ENCODE measurements around the gene TNPO3.

TNPO3 gene

DNA sequence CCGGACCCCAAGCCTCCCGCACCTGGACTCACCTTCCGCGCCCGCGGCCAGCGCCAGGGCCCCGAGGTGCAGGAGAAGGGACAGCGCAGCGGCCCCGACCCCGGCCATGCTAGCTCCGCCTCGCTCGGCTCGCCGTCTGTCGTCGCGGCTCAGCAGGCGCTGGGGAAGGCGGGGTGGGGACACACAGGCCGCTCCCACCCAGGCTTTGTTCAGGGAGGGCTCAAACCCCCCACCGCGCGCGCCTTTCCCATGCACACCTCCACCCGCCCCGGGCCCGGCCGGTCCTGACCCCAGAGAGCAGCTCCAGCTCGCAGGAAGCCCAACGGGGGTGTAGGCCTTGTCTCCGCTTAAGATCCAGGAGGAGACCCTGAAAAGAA, 144.4 kb downstream of the TNPO3 start, which contains the start of gene KCP:
KCP (minus strand) TSS at position 141 of the 377 bp plus-strand sequence; CDS start at position 108, 33 bp downstream.
- peak within 1 kb of the TSS; percentile 40 for H3K4me2 ChIP-seq (ENCODE audit: low read length)
- H4K20me1 ChIP-seq (ENCODE audit: insufficient read depth, low read length), result no peaks in the 10 kb centered on the region
- TF ChIP-seq EZH2phosphoT487 (IDR thresholded peaks at IDR 0.05; ENCODE audit: low read depth), result no peak
- TF ChIP-seq, protein P1, sequence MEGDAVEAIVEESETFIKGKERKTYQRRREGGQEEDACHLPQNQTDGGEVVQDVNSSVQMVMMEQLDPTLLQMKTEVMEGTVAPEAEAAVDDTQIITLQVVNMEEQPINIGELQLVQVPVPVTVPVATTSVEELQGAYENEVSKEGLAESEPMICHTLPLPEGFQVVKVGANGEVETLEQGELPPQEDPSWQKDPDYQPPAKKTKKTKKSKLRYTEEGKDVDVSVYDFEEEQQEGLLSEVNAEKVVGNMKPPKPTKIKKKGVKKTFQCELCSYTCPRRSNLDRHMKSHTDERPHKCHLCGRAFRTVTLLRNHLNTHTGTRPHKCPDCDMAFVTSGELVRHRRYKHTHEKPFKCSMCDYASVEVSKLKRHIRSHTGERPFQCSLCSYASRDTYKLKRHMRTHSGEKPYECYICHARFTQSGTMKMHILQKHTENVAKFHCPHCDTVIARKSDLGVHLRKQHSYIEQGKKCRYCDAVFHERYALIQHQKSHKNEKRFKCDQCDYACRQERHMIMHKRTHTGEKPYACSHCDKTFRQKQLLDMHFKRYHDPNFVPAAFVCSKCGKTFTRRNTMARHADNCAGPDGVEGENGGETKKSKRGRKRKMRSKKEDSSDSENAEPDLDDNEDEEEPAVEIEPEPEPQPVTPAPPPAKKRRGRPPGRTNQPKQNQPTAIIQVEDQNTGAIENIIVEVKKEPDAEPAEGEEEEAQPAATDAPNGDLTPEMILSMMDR (IDR thresholded peaks at IDR 0.05; ENCODE audit: low read depth, low read length), result no peak
- H2AFZ ChIP-seq (ENCODE audit: low read depth, low read length), result peak within 1 kb of the TSS; percentile 58; the same call in 1 of the 2 replicates
- H3K27me3 ChIP-seq (ENCODE audit: low read depth, low read length), result no peaks in the 10 kb centered on the region
- no peaks in the 10 kb centered on the region for H3K36me3 ChIP-seq (replicated peaks; ENCODE audit: low read depth, low read length)
- H3K79me2 ChIP-seq (ENCODE audit: low read length), result no peaks in the 10 kb centered on the region
- H3K9me3 ChIP-seq (ENCODE audit: insufficient read depth, low read length), result no peaks in the 10 kb centered on the region
- H3K4me3 ChIP-seq (ENCODE audit: low read length), result no peak within 1 kb of the TSS
- H3K4me1 ChIP-seq (ENCODE audit: low read length), result peaks cover 50% of the 10 kb centered on the region
- H3K27ac ChIP-seq (ENCODE audit: low read length), result peak within 1 kb of the TSS; percentile 61
- peak within 1 kb of the TSS; percentile 34; the same call in 1 of the 2 replicates for H3K9ac ChIP-seq (ENCODE audit: low read length)

DNA sequence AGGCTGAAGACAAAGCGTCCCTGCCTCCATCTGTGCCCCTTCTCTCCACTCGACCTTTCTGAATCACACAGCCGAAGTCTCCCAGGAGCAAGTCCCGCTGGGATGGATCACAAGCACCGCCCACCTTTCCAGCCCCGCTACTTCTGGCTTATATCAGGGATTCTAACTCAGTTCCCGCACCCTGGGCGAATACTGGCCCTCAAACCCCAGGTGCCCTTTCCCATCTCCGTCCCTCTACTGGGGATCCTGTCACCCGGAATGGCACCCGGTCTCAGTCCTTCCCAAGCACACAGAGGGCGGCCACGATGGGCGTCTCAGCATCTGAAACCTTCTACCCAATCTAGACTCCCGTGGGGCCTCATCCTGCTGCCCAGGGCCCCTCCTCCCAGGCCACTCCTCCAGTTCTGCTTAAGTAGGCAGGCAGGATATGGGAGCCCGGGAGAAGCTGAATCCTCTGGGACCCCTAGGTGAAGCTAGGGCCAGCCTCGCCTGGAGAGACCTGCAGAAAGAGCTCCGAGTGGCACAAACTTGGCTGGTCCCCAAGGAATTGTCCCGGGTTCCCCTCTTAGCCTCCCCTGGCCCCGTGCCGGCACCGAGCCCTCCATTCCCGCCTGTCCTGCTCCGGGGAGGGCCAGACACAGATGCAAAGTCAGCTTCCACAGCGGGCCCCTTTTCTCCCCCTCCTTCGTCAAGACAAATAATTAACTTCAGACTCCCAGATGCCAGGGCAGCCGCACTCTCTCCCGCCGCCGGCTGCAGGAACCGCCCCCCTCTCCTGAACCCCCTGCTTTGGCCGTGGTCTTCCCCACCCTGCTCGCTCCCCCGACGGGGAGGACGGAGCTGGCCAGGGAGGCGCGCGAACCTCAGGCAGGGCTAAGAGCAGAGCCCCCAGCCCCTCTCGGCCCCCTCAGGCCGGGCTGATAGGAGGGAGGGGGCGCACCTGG, 145.0 kb downstream of the TNPO3 start:
- TF ChIP-seq, protein P1 (IDR thresholded peaks at IDR 0.05; ENCODE audit: low read depth, low read length), result no peak
- TF ChIP-seq EZH2phosphoT487 (IDR thresholded peaks at IDR 0.05; ENCODE audit: low read depth), result no peak
- Histone ChIP-seq H3K4me2 (ENCODE audit: low read length) (no peak overlapping the region), H4K20me1 (ENCODE audit: insufficient read depth, low read length) (no peaks in the 10 kb centered on the region), H3K9me3 (ENCODE audit: insufficient read depth, low read length) (no peaks in the 10 kb centered on the region), H3K36me3 (replicated peaks; ENCODE audit: low read depth, low read length) (no peaks in the 10 kb centered on the region), H3K9ac (ENCODE audit: low read length) (no peak overlapping the region), H3K27me3 (ENCODE audit: low read depth, low read length) (no peaks in the 10 kb centered on the region), H3K4me3 (ENCODE audit: low read length) (no peak overlapping the region), H3K27ac (ENCODE audit: low read length) (no peak overlapping the region), H2AFZ (ENCODE audit: low read depth, low read length) (no peak overlapping the region), H3K79me2 (ENCODE audit: low read length) (no peaks in the 10 kb centered on the region), H3K4me1 (ENCODE audit: low read length) (peaks cover 49% of the 10 kb centered on the region)

DNA sequence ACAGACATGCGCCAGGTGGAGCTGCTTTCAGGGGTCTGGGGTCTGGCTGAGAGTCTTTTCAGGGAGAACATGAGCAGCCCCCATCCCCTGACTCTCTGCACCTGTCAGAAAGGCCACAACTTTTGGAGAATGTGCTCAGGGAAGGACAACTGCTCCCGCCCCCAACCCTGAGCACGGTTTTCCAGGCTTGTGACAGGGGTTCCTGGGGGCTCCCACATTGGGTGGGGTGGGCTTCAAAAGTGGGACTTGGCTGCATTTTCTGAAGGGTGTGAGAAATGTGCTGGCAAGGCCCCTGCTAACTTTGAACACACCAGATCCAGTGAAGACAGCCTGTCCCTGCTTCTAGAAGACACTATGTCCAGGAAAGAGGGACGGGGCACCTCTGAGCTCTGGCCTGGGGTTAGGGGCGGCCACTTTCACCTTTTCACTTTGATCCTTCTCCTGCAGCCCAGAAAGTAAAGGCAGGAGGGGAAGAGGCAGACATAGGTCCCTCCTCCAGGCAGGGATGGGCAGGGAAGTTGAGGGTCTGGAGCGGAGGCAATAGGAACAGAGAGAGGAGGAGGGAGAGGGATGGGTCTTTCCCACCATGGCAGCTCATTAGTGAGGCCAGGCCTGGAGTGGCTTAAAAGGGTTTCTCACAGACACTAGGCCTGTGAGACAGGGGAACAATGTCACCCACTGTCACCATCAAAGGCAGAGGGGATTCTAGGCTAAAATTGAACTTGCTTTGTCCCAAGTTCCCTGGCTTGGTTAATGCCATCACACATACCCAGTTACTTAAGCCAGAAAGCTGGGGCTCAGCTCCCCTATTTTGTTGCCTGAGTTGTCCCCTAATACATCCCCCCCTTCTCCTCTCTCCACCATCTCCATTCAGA, 145.9 kb downstream of the TNPO3 start:
- TF ChIP-seq, protein P1 (IDR thresholded peaks at IDR 0.05; ENCODE audit: low read depth, low read length), result no peak
- TF ChIP-seq EZH2phosphoT487 (IDR thresholded peaks at IDR 0.05; ENCODE audit: low read depth), result no peak
- H4K20me1 ChIP-seq (ENCODE audit: insufficient read depth, low read length), result no peaks in the 10 kb centered on the region
- H2AFZ ChIP-seq (ENCODE audit: low read depth, low read length), result no peak overlapping the region
- H3K9ac ChIP-seq (ENCODE audit: low read length), result no peak overlapping the region
- no peaks in the 10 kb centered on the region for H3K9me3 ChIP-seq (ENCODE audit: insufficient read depth, low read length)
- H3K36me3 ChIP-seq (replicated peaks; ENCODE audit: low read depth, low read length), result no peaks in the 10 kb centered on the region
- no peak overlapping the region for H3K4me2 ChIP-seq (ENCODE audit: low read length)
- peaks cover 50% of the 10 kb centered on the region for H3K4me1 ChIP-seq (ENCODE audit: low read length)
- no peak overlapping the region for H3K4me3 ChIP-seq (ENCODE audit: low read length)
- H3K27me3 ChIP-seq (ENCODE audit: low read depth, low read length), result no peaks in the 10 kb centered on the region
- no peaks in the 10 kb centered on the region for H3K79me2 ChIP-seq (ENCODE audit: low read length)
- H3K27ac ChIP-seq (ENCODE audit: low read length), result no peak overlapping the region

All from OCI-LY3 (cell line).